SK-N-SH treated with all-trans-retinoic acid at 6 μM for 48 hours (cell line): ENCODE data around the gene LHX6.

ENCODE experiments used
- ATAC-seq: fragments of 200-7000 bp; cut with Tn5 transposase; 3 replicates; pipeline ENCODE4 v1.9.1; 2020; ENCODE audit warnings: mild to moderate bottlenecking, moderate library complexity
- BACH2 ChIP-seq: fragments of 250-450 bp; sonication (Bioruptor Pico); IDR thresholded peaks from 2 replicates; pipeline ENCODE4 v1.9.0; 2021; ENCODE audit warnings: mild to moderate bottlenecking, borderline replicate concordance
- CSDC2 ChIP-seq: fragments of 250-450 bp; sonication (Bioruptor Pico); IDR thresholded peaks from 2 replicates; pipeline ENCODE4 v1.5.0; 2020; ENCODE audit warnings: mild to moderate bottlenecking, moderate library complexity
- ESRRG ChIP-seq: fragments of 250-450 bp; sonication (Bioruptor Pico); IDR thresholded peaks from 2 replicates; pipeline ENCODE4 v1.6.1; 2021; ENCODE audit warnings: mild to moderate bottlenecking
- GLIS3 ChIP-seq: fragments of 250-450 bp; sonication (Bioruptor Pico); IDR thresholded peaks from 2 replicates; pipeline ENCODE4 v1.5.0; 2020; ENCODE audit warnings: mild to moderate bottlenecking, moderate library complexity
- OSR1 ChIP-seq: fragments of 250-450 bp; sonication (Bioruptor Pico); IDR thresholded peaks from 2 replicates; pipeline ENCODE4 v1.8.0; 2022; ENCODE audit warnings: moderate library complexity, mild to moderate bottlenecking, inconsistent platforms
- PPARA ChIP-seq: fragments of 250-450 bp; sonication (Bioruptor Pico); IDR thresholded peaks from 2 replicates; pipeline ENCODE4 v1.5.0; 2020; ENCODE audit warnings: mild to moderate bottlenecking, borderline replicate concordance
- RARB ChIP-seq: fragments of 250-450 bp; sonication (Bioruptor Pico); IDR thresholded peaks from 2 replicates; pipeline ENCODE4 v1.8.0; 2021; ENCODE audit warnings: mild to moderate bottlenecking, moderate library complexity
- TCF4 ChIP-seq: fragments of 250-450 bp; sonication (Bioruptor Pico); IDR thresholded peaks from 2 replicates; pipeline ENCODE4 v1.8.0; 2021; ENCODE audit warnings: mild to moderate bottlenecking, moderate library complexity, borderline replicate concordance
- ZFP3 ChIP-seq: fragments of 250-450 bp; sonication (Bioruptor Pico); IDR thresholded peaks from 2 replicates; pipeline ENCODE4 v1.5.0; 2020; ENCODE audit warnings: mild to moderate bottlenecking, moderate library complexity
- ZFP30 ChIP-seq: fragments of 450-650 bp; formaldehyde crosslinking; IDR thresholded peaks from 2 replicates; pipeline ENCODE4 v1.5.0; 2022; ENCODE audit warnings: mild to moderate bottlenecking, moderate library complexity
- ZNF565 ChIP-seq: fragments of 450-650 bp; formaldehyde crosslinking; conservative IDR thresholded peaks from 2 replicates; pipeline ENCODE4 v1.5.0; 2020; ENCODE audit warnings: low read depth, mild to moderate bottlenecking, moderate library complexity
- ZNF70 ChIP-seq: fragments of 450-650 bp; formaldehyde crosslinking; IDR thresholded peaks from 2 replicates; pipeline ENCODE4 v1.5.0; 2020; ENCODE audit warnings: mild to moderate bottlenecking, moderate library complexity
- TF ChIP-seq, protein P1 (sequence below): fragments of 250-450 bp; sonication (Bioruptor Pico); IDR thresholded peaks from 2 replicates; pipeline ENCODE4 v1.5.1; 2021; ENCODE audit warnings: mild to moderate bottlenecking, moderate library complexity
- TF ChIP-seq, protein P2 (sequence below): fragments of 250-450 bp; sonication (Bioruptor Pico); IDR thresholded peaks from 2 replicates; pipeline ENCODE4 v1.5.1; 2020; ENCODE audit warnings: low read depth, mild to moderate bottlenecking, moderate library complexity
- TF ChIP-seq, protein P3 (sequence below): fragments of 250-450 bp; sonication (Bioruptor Pico); IDR thresholded peaks from 2 replicates; pipeline ENCODE4 v1.8.0; 2021; ENCODE audit warnings: low read depth, mild to moderate bottlenecking, moderate library complexity, borderline replicate concordance
- TF ChIP-seq, protein P4 (sequence below): fragments of 250-450 bp; sonication (Bioruptor Pico); IDR thresholded peaks from 2 replicates; pipeline ENCODE4 v1.5.0; 2020; ENCODE audit warnings: mild to moderate bottlenecking, moderate library complexity

Gene LHX6

DNA sequence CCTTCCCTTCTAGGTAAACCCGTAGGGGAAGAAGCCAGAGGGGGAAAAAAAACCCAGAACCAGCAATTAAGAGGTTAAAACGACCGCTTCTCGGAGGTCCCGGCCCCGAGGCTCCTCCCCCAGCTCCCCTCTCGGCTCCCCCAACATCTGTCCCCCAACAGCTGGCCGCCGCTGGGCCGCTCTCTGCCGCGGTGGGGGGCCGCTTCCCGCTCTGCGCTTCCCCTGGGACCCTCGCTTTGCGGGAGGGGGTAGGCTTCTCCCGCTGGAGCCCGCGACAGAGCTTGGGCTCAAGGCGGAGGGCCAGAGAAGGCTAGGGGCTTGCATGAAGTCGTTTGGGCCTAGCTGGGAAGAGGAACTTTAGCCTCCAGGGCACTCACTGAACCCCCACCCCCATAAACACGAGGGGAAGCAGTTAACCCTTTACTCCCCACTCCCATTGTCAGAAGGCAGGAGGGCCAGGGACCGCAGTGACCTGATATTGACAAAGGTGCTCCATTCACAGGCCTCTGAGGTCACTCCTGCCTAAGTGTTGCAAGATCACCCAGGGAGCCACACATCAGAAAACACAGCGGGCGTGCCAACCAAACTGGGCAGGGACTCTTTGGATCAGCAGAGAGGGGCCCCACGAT is 7.5 kb downstream of the LHX6 start:
- no peak for ATAC-seq
- TF ChIP-seq, protein P1, sequence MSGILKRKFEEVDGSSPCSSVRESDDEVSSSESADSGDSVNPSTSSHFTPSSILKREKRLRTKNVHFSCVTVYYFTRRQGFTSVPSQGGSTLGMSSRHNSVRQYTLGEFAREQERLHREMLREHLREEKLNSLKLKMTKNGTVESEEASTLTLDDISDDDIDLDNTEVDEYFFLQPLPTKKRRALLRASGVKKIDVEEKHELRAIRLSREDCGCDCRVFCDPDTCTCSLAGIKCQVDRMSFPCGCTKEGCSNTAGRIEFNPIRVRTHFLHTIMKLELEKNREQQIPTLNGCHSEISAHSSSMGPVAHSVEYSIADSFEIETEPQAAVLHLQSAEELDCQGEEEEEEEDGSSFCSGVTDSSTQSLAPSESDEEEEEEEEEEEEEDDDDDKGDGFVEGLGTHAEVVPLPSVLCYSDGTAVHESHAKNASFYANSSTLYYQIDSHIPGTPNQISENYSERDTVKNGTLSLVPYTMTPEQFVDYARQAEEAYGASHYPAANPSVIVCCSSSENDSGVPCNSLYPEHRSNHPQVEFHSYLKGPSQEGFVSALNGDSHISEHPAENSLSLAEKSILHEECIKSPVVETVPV = no peak
- TF ChIP-seq ZNF70 (CRISPR knock-in tag) = no peak
- TF ChIP-seq GLIS3 (CRISPR knock-in tag) = no peak
- no peak for TF ChIP-seq PPARA (CRISPR knock-in tag)
- no peak for TF ChIP-seq ZNF565
- no peak for TF ChIP-seq ZFP30 (CRISPR knock-in tag)
- no peak for TF ChIP-seq CSDC2 (CRISPR knock-in tag)
- TF ChIP-seq ZFP3 (CRISPR knock-in tag) = no peak
- no peak for TF ChIP-seq BACH2 (CRISPR knock-in tag)

DNA sequence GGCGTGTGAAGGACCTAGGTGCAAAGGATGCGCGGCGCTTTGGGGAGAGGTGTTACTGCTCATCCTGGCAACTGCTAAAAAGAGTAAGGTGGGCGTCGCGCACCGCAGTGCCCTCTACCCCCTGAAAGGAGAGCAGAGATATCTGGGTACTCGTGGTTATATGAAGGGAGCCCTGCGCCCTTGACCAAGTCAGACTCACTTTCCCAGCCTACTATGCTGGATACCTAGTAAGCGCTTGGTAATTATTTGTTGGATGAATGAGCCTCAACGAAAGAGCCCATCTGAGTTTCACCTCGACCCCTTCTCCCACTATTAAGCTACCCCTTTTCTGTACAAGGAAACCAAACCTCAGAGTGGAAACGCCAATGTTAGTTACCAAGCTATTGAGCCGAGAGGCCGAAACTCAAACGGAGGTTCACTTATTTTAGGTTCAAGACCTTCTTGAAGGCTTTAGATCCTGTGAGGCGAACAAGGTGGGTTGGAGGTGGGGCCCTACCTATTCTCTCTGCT is 8.0 kb downstream of the LHX6 start:
- no peak for TF ChIP-seq ZNF70 (CRISPR knock-in tag)
- TF ChIP-seq PPARA (CRISPR knock-in tag) = no peak
- TF ChIP-seq, protein P1 = no peak
- TF ChIP-seq OSR1 = no peak
- TF ChIP-seq, protein P2, sequence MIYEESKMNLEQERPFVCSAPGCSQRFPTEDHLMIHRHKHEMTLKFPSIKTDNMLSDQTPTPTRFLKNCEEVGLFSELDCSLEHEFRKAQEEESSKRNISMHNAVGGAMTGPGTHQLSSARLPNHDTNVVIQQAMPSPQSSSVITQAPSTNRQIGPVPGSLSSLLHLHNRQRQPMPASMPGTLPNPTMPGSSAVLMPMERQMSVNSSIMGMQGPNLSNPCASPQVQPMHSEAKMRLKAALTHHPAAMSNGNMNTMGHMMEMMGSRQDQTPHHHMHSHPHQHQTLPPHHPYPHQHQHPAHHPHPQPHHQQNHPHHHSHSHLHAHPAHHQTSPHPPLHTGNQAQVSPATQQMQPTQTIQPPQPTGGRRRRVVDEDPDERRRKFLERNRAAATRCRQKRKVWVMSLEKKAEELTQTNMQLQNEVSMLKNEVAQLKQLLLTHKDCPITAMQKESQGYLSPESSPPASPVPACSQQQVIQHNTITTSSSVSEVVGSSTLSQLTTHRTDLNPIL (CRISPR knock-in tag) = no peak
- no peak for TF ChIP-seq RARB (CRISPR knock-in tag)
- ATAC-seq = no peak

DNA sequence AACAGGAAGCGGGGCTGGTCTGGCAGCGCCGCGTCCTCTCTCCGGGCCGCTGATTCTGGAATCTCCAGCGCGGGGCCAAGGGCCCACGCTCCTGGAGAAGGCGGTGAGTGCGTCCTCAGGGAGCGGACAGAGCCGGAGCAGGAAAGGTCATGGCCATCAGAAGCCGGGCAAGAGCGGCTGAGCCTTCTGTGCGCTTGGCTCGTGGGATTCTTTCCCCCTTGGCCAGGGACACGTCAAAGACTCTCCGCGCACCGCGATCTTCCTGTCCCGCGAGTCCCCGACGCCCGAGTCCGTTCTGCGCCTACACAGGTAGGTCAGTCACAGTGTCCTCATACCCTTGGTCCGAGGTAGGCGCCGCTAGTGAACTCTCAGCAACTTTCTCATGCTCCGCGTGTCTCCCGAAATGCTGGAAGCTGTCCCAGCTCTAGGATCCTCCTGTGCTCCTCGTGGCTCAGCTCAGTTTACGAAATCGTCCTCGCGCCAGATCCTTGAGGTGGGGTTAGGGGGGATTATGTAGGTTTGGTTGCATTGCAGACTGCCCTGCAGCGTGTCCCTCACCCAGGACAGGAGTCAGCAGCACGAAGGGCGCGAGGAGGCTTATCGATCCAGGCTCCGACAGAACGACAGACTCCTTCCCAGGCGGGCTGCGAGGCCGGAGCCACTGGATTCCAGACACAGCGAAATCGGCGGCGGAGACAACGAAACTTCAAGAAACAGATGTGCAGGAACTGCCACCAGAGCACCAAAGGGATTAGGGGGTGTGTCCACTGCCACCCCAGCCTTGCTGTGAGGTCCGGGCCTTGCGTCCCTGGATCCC is 8.7 kb downstream of the LHX6 start:
- peak; percentile 40 for ATAC-seq
- TF ChIP-seq BACH2 (CRISPR knock-in tag) = no peak
- TF ChIP-seq RARB (CRISPR knock-in tag) = no peak
- TF ChIP-seq, protein P1 = no peak

DNA sequence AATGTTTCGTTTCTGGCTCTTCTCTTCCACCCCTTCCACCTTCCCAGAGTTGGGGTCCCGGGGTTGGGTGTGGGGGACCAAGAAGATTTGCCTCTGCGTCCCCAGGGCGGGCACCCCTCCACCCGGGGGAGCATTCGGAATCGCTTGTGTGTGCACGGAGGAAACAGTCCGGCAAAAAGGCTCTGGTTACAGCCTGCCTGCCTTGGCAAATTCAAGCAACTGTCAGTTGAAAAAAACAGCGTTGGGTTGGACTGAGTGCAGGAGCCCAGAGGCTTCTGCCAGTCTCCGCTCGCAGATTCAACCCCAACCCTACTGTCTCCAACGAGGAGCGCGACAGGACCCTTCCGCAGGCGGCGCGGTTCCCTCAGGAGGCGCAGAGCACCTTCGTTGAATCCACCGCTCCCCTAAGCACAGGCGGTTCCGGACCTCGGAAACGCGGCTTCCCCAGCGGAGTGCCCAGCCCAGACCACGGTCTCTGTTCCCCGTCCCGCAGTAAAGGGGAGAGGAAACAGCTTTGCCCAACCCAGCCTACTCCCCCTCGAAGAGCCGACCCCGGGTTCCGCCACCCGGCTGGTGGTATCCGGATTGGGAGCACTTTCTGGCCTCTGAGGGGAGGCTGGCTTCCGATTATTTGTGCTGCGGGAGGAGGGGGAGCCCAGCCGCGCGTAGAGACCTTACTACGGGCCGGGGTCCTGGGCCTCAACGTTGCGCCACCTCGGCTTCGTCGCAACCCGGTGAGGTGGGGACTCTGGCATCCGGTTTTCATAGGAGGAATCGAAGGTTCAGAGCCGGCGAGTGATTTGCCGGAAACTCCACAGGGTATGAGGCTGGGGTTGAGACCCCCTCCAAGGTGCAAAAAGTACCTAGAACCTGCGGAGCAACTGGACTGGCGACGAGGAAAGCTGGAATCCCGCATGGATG is 9.6 kb downstream of the LHX6 start:
- TF ChIP-seq OSR1 = no peak

DNA sequence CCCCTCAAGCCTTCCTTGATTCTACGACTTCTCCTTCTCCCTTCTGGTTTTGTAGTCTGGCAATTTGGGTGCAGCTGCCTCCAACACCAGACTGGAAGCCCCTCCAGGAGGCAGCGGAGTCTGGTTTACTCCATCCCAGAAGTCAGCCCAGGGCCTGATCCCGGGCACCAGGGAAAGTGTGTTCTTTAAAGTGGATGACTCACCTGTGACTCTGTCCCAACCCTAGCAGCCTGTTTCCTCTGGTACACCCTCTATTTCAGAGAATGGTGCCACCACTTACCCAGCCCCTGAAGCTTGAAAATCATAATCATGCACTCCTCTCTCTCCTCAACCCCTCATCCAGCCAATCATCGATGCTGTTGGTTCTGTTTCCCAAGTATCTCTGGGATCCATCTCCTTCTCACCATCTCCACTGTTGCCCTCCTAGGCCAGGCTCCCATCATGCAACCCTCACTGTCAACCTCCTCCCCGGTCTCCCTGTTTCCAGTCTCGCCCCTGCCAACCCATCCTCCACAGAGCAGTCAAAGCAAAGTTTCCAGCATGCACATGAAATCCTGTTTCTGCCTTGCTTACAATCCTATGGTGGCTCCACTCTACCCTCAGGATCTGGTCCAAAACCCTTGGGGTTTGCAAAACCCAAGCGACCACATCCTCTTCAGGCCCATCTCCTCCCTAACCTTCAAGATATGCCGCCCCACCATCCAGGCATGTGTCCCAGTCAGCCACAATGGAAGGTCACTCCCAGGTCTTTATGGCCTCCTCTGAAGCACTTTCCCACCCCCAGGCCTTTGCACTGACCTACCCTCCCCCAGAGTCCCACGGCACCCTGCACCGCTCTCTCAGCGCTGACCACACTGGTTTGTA is 10.5 kb downstream of the LHX6 start:
- peak; percentile 4; the same call in 2 of the 3 replicates for ATAC-seq
- no peak for TF ChIP-seq ZFP30 (CRISPR knock-in tag)
- no peak for TF ChIP-seq GLIS3 (CRISPR knock-in tag)
- no peak for TF ChIP-seq ZFP3 (CRISPR knock-in tag)
- TF ChIP-seq RARB (CRISPR knock-in tag) = no peak
- TF ChIP-seq TCF4 (CRISPR knock-in tag) = no peak
- no peak for TF ChIP-seq PPARA (CRISPR knock-in tag)
- TF ChIP-seq, protein P3, sequence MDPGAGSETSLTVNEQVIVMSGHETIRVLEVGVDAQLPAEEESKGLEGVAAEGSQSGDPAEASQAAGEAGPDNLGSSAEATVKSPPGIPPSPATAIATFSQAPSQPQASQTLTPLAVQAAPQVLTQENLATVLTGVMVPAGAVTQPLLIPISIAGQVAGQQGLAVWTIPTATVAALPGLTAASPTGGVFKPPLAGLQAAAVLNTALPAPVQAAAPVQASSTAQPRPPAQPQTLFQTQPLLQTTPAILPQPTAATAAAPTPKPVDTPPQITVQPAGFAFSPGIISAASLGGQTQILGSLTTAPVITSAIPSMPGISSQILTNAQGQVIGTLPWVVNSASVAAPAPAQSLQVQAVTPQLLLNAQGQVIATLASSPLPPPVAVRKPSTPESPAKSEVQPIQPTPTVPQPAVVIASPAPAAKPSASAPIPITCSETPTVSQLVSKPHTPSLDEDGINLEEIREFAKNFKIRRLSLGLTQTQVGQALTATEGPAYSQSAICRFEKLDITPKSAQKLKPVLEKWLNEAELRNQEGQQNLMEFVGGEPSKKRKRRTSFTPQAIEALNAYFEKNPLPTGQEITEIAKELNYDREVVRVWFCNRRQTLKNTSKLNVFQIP (CRISPR knock-in tag) = no peak
- TF ChIP-seq, protein P4, sequence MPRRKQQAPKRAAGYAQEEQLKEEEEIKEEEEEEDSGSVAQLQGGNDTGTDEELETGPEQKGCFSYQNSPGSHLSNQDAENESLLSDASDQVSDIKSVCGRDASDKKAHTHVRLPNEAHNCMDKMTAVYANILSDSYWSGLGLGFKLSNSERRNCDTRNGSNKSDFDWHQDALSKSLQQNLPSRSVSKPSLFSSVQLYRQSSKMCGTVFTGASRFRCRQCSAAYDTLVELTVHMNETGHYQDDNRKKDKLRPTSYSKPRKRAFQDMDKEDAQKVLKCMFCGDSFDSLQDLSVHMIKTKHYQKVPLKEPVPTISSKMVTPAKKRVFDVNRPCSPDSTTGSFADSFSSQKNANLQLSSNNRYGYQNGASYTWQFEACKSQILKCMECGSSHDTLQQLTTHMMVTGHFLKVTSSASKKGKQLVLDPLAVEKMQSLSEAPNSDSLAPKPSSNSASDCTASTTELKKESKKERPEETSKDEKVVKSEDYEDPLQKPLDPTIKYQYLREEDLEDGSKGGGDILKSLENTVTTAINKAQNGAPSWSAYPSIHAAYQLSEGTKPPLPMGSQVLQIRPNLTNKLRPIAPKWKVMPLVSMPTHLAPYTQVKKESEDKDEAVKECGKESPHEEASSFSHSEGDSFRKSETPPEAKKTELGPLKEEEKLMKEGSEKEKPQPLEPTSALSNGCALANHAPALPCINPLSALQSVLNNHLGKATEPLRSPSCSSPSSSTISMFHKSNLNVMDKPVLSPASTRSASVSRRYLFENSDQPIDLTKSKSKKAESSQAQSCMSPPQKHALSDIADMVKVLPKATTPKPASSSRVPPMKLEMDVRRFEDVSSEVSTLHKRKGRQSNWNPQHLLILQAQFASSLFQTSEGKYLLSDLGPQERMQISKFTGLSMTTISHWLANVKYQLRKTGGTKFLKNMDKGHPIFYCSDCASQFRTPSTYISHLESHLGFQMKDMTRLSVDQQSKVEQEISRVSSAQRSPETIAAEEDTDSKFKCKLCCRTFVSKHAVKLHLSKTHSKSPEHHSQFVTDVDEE (CRISPR knock-in tag) = no peak
- TF ChIP-seq ESRRG (CRISPR knock-in tag) = no peak

More for the DNA sequence above, 9.6 kb downstream of the LHX6 start:
- ATAC-seq = peak; percentile 70
